CD14-positive monocyte (primary cell): ENCODE measurements around the gene WDR5. TPM values are rescaled to one million over a fixed set of nuclear protein-coding genes. Genes with fewer than 3 reads are reported as not detected.

Source experiments
- DNase-seq, 3 donors: peaks; one replicate each; pipeline ENCODE4 v3.0.0-alpha.2; 2011 to 2022
- H2AFZ ChIP-seq: 2 replicates; pipeline ENCODE4 v1.6.0; 2012; ENCODE audit warnings: mild to moderate bottlenecking, low read depth, low read length, inconsistent platforms; ENCODE audit not compliant: insufficient read depth, poor library complexity, severe bottlenecking
- H3K27ac ChIP-seq, 2 donors: 1 replicate in 1 of 2; 2 replicates in 1 of 2; pipeline ENCODE4 v1.5.1; 2012 to 2013; ENCODE audit warnings: low read length in 2 of 2, control low read depth in 1 of 2, inconsistent platforms in 1 of 2, low read depth in 1 of 2, mild to moderate bottlenecking in 1 of 2
- H3K27me3 ChIP-seq, 2 donors: one replicate each; pipeline versions ENCODE4 v1.6.0 to v1.6.1; 2011 to 2013; ENCODE audit warnings: low read length in 2 of 2; ENCODE audit not compliant: control insufficient read depth in 2 of 2, insufficient read depth in 2 of 2
- H3K36me3 ChIP-seq, 2 donors: replicated peaks in 1 of 2; 1 replicate in 1 of 2; 2 replicates in 1 of 2; pipeline versions ENCODE4 v1.5.1 to v1.6.1; 2012 to 2013; ENCODE audit warnings: low read length in 2 of 2, control low read depth in 1 of 2, inconsistent platforms in 1 of 2, mild to moderate bottlenecking in 1 of 2; ENCODE audit not compliant: insufficient read depth in 2 of 2, control insufficient read depth in 1 of 2
- H3K4me1 ChIP-seq, 2 donors: 1 replicate in 1 of 2; 2 replicates in 1 of 2; pipeline versions ENCODE4 v1.5.1 to v1.6.1; 2012 to 2013; ENCODE audit warnings: low read length in 2 of 2, control low read depth in 1 of 2, inconsistent platforms in 1 of 2, mild to moderate bottlenecking in 1 of 2, moderate library complexity in 1 of 2; ENCODE audit not compliant: insufficient read depth in 2 of 2, control insufficient read depth in 1 of 2
- H3K4me2 ChIP-seq: replicated peaks from 2 replicates; pipeline ENCODE3; 2012; ENCODE audit warnings: low read length, moderate library complexity, mild to moderate bottlenecking; ENCODE audit not compliant: poor library complexity, severe bottlenecking; ENCODE audit errors: extremely low read depth
- H3K4me3 ChIP-seq, 3 experiments: fragments of 200-600 bp in 1 of 3; sonication (generic) in 1 of 3; replicated peaks in 1 of 3; 1 replicate in 2 of 3; 2 replicates in 1 of 3; pipeline ENCODE4 v1.5.1; 2011 to 2013; ENCODE audit warnings: low read length in 3 of 3, mild to moderate bottlenecking in 3 of 3, control low read depth in 2 of 3, low read depth in 2 of 3, inconsistent platforms in 1 of 3, moderate library complexity in 1 of 3
- H3K79me2 ChIP-seq: 2 replicates; pipeline ENCODE4 v1.6.0; 2012; ENCODE audit warnings: mild to moderate bottlenecking, control low read depth, inconsistent platforms, low read length, moderate library complexity; ENCODE audit not compliant: insufficient read depth
- H3K9ac ChIP-seq: 2 replicates; pipeline ENCODE4 v1.6.0; 2017; ENCODE audit warnings: low read length, mild to moderate bottlenecking; ENCODE audit not compliant: insufficient read depth, poor library complexity, severe bottlenecking
- H3K9me3 ChIP-seq, 2 donors: replicated peaks in 1 of 2; 1 replicate in 1 of 2; 2 replicates in 1 of 2; pipeline versions ENCODE4 v1.5.1 to v1.6.1; 2012 to 2013; ENCODE audit warnings: low read length in 2 of 2, control low read depth in 1 of 2; ENCODE audit not compliant: control insufficient read depth in 1 of 2, insufficient read depth in 1 of 2
- H4K20me1 ChIP-seq: 2 replicates; pipeline ENCODE4 v1.6.0; 2012; ENCODE audit warnings: mild to moderate bottlenecking, low read length, control low read depth, moderate library complexity; ENCODE audit not compliant: insufficient read depth
- H3K27ac Mint-ChIP-seq, 7 donors: one replicate each; pipeline ENCODE4 v1.8.0; 2020; ENCODE audit warnings: mild to moderate bottlenecking in 7 of 7, mixed read lengths in 7 of 7, moderate library complexity in 6 of 7, inconsistent platforms in 2 of 7
- H3K27me3 Mint-ChIP-seq, 3 donors: one replicate each; pipeline ENCODE4 v1.8.0; 2021 to 2022; ENCODE audit warnings: low read depth in 3 of 3, mild to moderate bottlenecking in 3 of 3, mixed read lengths in 3 of 3, moderate library complexity in 3 of 3, inconsistent platforms in 1 of 3
- H3K36me3 Mint-ChIP-seq, 2 donors: one replicate each; pipeline ENCODE4 v1.8.0; 2020; ENCODE audit warnings: mixed read lengths in 2 of 2, inconsistent platforms in 1 of 2, mild to moderate bottlenecking in 1 of 2
- H3K4me1 Mint-ChIP-seq: one replicate; pipeline ENCODE4 v1.8.0; 2020; ENCODE audit warnings: mild to moderate bottlenecking, mixed read lengths
- H3K4me3 Mint-ChIP-seq, 2 donors: one replicate each; pipeline ENCODE4 v1.8.0; 2020; ENCODE audit warnings: mild to moderate bottlenecking in 2 of 2, mixed read lengths in 2 of 2, moderate library complexity in 1 of 2
- H3K9me3 Mint-ChIP-seq, 7 donors: one replicate each; pipeline ENCODE4 v1.8.0; 2020 to 2022; ENCODE audit warnings: mixed read lengths in 7 of 7, mild to moderate bottlenecking in 6 of 7, moderate library complexity in 6 of 7, inconsistent platforms in 2 of 7
- WGBS: methylation state at CpG from one replicate; pipeline ENCODE4 v1.1.5; 2013; ENCODE audit warnings: missing lambda C conversion rate; ENCODE audit not compliant: insufficient coverage; 5-methylcytosine and 5-hydroxymethylcytosine counted together
- intact Hi-C, 2 donors: fragments of 100-400 bp; cut with micrococcal nuclease; formaldehyde crosslinking; loops; one replicate each; pipeline versions ENCODE4 v1.15.0 to v1.15.1; 2023
- polyA plus RNA-seq, 3 donors: library from polyadenylated mRNA; depleted of rRNA in 1 of 3; unstranded in 2 of 3; stranded (reverse) in 1 of 3; fragments of 300-500 nt in 2 of 3; fragments of >200 nt in 1 of 3; fragmentation: Illumina TruSeq in 2 of 3; gene quantifications; 1 replicate in 2 of 3; 2 replicates in 1 of 3; pipeline ENCODE4 v1.2.3, GENCODE V29; 2012 to 2021
- TF ChIP-seq, protein P1 (sequence below): fragments of 200-600 bp; IDR thresholded peaks from one replicate; pipeline ENCODE4 v1.8.0; 2022; ENCODE audit warnings: antibody characterized with exemption, mild to moderate bottlenecking

WDR5 gene
- polyA plus RNA-seq, 3 donors, result 8.7 to 17.3 (median 10.2) TPM

- intact Hi-C loops, result no loop called here
- Mint-ChIP-seq H3K4me3 (no peak overlapping the region), H3K4me1 (no peaks in the 10 kb centered on the region), H3K9me3 (no peaks in the 10 kb centered on the region), H3K27me3 (no peaks in the 10 kb centered on the region), H3K27ac (peak overlapping the region in 1 of 7 donors; percentile 36), H3K36me3 (peaks cover 73 to 96% of the 10 kb centered on the region in 2 donors)
- H3K9ac ChIP-seq, result no peak overlapping the region
- H3K27me3 ChIP-seq, result no peaks in the 10 kb centered on the region
- H3K79me2 ChIP-seq, result peaks cover 8% of the 10 kb centered on the region
- 94% methylated on average over 9 of the region's 9 CpGs for WGBS
- H3K9me3 ChIP-seq, result no peaks in the 10 kb centered on the region
- H2AFZ ChIP-seq, result no peak overlapping the region
- H3K4me3 ChIP-seq, result no peak overlapping the region
- peaks cover 12% of the 10 kb centered on the region for H4K20me1 ChIP-seq
- no peaks in the 10 kb centered on the region for H3K4me1 ChIP-seq
- no peak for DNase-seq
- no peak overlapping the region for H3K27ac ChIP-seq
- H3K4me2 ChIP-seq, result no peak overlapping the region
- peaks cover 79 to 93% of the 10 kb centered on the region in 2 donors for H3K36me3 ChIP-seq
- TF ChIP-seq, protein P1, sequence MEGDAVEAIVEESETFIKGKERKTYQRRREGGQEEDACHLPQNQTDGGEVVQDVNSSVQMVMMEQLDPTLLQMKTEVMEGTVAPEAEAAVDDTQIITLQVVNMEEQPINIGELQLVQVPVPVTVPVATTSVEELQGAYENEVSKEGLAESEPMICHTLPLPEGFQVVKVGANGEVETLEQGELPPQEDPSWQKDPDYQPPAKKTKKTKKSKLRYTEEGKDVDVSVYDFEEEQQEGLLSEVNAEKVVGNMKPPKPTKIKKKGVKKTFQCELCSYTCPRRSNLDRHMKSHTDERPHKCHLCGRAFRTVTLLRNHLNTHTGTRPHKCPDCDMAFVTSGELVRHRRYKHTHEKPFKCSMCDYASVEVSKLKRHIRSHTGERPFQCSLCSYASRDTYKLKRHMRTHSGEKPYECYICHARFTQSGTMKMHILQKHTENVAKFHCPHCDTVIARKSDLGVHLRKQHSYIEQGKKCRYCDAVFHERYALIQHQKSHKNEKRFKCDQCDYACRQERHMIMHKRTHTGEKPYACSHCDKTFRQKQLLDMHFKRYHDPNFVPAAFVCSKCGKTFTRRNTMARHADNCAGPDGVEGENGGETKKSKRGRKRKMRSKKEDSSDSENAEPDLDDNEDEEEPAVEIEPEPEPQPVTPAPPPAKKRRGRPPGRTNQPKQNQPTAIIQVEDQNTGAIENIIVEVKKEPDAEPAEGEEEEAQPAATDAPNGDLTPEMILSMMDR, result no peak
Measured at GRCh38 chr9:134145262-134145661, 9.4 kb downstream of the WDR5 start.

GRCh38 chr9:134146774-134147493, 11.1 kb downstream of the WDR5 start:
- DNase-seq, result no peak
- H2AFZ ChIP-seq, result no peak overlapping the region
- peak overlapping the region; percentile 8 for H3K9ac ChIP-seq
- H3K79me2 ChIP-seq, result no peaks in the 10 kb centered on the region
- H3K36me3 ChIP-seq, result peaks cover 79 to 93% of the 10 kb centered on the region in 2 donors
- Mint-ChIP-seq H3K4me1 (no peaks in the 10 kb centered on the region), H3K9me3 (no peaks in the 10 kb centered on the region), H3K36me3 (peaks cover 72 to 94% of the 10 kb centered on the region in 2 donors), H3K27me3 (no peaks in the 10 kb centered on the region), H3K27ac (peak overlapping the region in 2 of 7 donors; percentile 35 to 36), H3K4me3 (no peak overlapping the region)
- no peak overlapping the region for H3K4me2 ChIP-seq
- no peaks in the 10 kb centered on the region for H3K27me3 ChIP-seq
- H3K4me1 ChIP-seq, result no peaks in the 10 kb centered on the region
- 98% methylated on average over 8 of the region's 8 CpGs for WGBS
- intact Hi-C loops, result no loop called here
- no peaks in the 10 kb centered on the region for H3K9me3 ChIP-seq
- peaks cover 16% of the 10 kb centered on the region for H4K20me1 ChIP-seq
- TF ChIP-seq, protein P1, result no peak
- H3K27ac ChIP-seq, result no peak overlapping the region
- H3K4me3 ChIP-seq, result no peak overlapping the region
